Measurements from ENCODE around the gene SPEN. TPM values are rescaled to one million over a fixed set of nuclear protein-coding genes. Genes with fewer than 3 reads are reported as not detected.

SPEN gene
- total and polyA plus RNA-seq, 2 of the 13 experiments (the other 11 are each of a cell fraction or from before 2014, with no cell fraction given): 4.8 to 14.0 TPM

- TF ChIP-seq ZBTB1 (CRISPR knock-in tag; IDR thresholded peaks at IDR 0.05; ENCODE audit: borderline replicate concordance) (no peak), TRIM24 (CRISPR knock-in tag; IDR thresholded peaks at IDR 0.05) (no peak), ZNF775 (CRISPR knock-in tag; IDR thresholded peaks at IDR 0.05; ENCODE audit: borderline replicate concordance) (no peak), ZNF564 (CRISPR knock-in tag; IDR thresholded peaks at IDR 0.05) (no peak), FOXA3 (CRISPR knock-in tag; IDR thresholded peaks at IDR 0.05) (no peak), DNMT3B (CRISPR knock-in tag; conservative IDR thresholded peaks at IDR 0.05) (no peak), ZNF282 (IDR thresholded peaks at IDR 0.05; ENCODE audit: partially characterized antibody) (no peak), ZSCAN12 (CRISPR knock-in tag; IDR thresholded peaks at IDR 0.05) (no peak), BRCA1 (CRISPR knock-in tag; IDR thresholded peaks at IDR 0.05) (no peak)
Measured at GRCh38 chr1:15928971-15929965, 81.8 kb downstream of the SPEN start (continued).

GRCh38 chr1:15931401-15931800 lies 83.9 kb downstream of the SPEN start:
- ATAC-seq: no peak
- POLR2A ChIA-PET: no interaction called here
- CTCF ChIA-PET (ENCODE audit: low intra/inter-chr PET ratio, low total read pairs): no interaction called here
- TF ChIP-seq KLF6 (CRISPR knock-in tag; IDR thresholded peaks at IDR 0.05) (no peak), SYNCRIP (IDR thresholded peaks at IDR 0.05; ENCODE audit: insufficient read depth, low read depth, low read length) (no peak), ZNF407 (CRISPR knock-in tag; IDR thresholded peaks at IDR 0.05; ENCODE audit: not compliant biosample characterization) (no peak), TSC22D2 (CRISPR knock-in tag; IDR thresholded peaks at IDR 0.05; ENCODE audit: borderline replicate concordance) (no peak), ZNF432 (CRISPR knock-in tag; IDR thresholded peaks at IDR 0.05; ENCODE audit: borderline replicate concordance) (no peak), ZNF101 (CRISPR knock-in tag; IDR thresholded peaks at IDR 0.05; ENCODE audit: borderline replicate concordance, low read depth) (no peak)

More at GRCh38 chr1:15931401-15931800, 83.9 kb downstream of the SPEN start:
- FAIRE-seq (no peak), DNase-seq (ENCODE audit: low spot score) (no peak)
- WGBS (ENCODE audit: low lambda C conversion rate): over 99% methylated on average over 11 of the region's 11 CpGs
- H3K4me3 ChIP-seq (replicated peaks in 1 of 3; ENCODE audit: insufficient read depth in 1 of 3, low read depth in 2 of 3, low read length in 3 of 3): no peak overlapping the region
- no peaks in the 10 kb centered on the region for H4K20me1 ChIP-seq (ENCODE audit: insufficient read depth, low read length)
- H3K4me2 ChIP-seq (ENCODE audit: low read depth, low read length): no peak overlapping the region
- intact Hi-C loops (cut with micrococcal nuclease; ENCODE audit: unreplicated experiment) (no loop called here), in situ Hi-C loops (cut with HindIII; ENCODE audit: extremely low pct_ligation_motif_present, low pct_unique_long_range_greater_than_20kb) (no loop called here)
- H3K79me2 ChIP-seq (ENCODE audit: insufficient read depth, low read length): no peaks in the 10 kb centered on the region
- no peak overlapping the region for H3K27ac ChIP-seq (ENCODE audit: extremely low read length, insufficient read depth, low read length)
- no peaks in the 10 kb centered on the region for H3K9me3 ChIP-seq (ENCODE audit: low read length)
- no peak overlapping the region for H2AFZ ChIP-seq (ENCODE audit: low read length)
- H3K9ac ChIP-seq (ENCODE audit: insufficient read depth, low read depth, low read length): no peak overlapping the region
- no TSS peak for BruUV-seq (replicated peaks)
- H3K36me3 ChIP-seq (replicated peaks in 1 of 2; ENCODE audit: control insufficient read depth in 1 of 2, insufficient read depth in 2 of 2, low read length in 2 of 2): peaks cover 51 to 88% of the 10 kb centered on the region in 2 experiments
- no peaks in the 10 kb centered on the region for H3K4me1 ChIP-seq (ENCODE audit: insufficient read depth, low read length)
- H3K27me3 ChIP-seq (ENCODE audit: control insufficient read depth in 1 of 2, insufficient read depth in 2 of 2, low read length in 2 of 2): no peaks in the 10 kb centered on the region
